B cell (primary cell): Measurements from ENCODE around the gene FAM184A. TPM values are rescaled to one million over a fixed set of nuclear protein-coding genes. Genes with fewer than 3 reads are reported as not detected.

ENCODE experiments used
- ATAC-seq: fragments of 200-7000 bp; cut with Tn5 transposase; one replicate; pipeline ENCODE4 v1.10.0; 2021; ENCODE audit warnings: low read depth, mild to moderate bottlenecking, moderate number of reproducible peaks, moderate library complexity
- CTCF ChIA-PET: fragments of 350-600 bp; sonication (Branson Sonifier 250); formaldehyde crosslinking; loops from one replicate; lab custom pipeline; 2021; ENCODE audit warnings: antibody characterized with exemption, inconsistent platforms; lab: Charles Lee
- POLR2A ChIA-PET: fragments of 350-600 bp; sonication (Branson Sonifier 250); formaldehyde crosslinking; loops from one replicate; lab custom pipeline; 2021; ENCODE audit warnings: antibody characterized with exemption; lab: Charles Lee
- DNase-seq: peaks from one replicate; pipeline ENCODE4 v3.0.0; 2013
- H2AFZ ChIP-seq: 2 replicates; pipeline ENCODE4 v1.6.1; 2012; ENCODE audit warnings: mild to moderate bottlenecking, low read depth, low read length; ENCODE audit not compliant: insufficient read depth, poor library complexity, severe bottlenecking
- H3K27ac ChIP-seq, 2 donors: 1 replicate in 1 of 2; 2 replicates in 1 of 2; pipeline ENCODE4 v1.5.1; 2012 to 2013; ENCODE audit warnings: low read length in 2 of 2, mild to moderate bottlenecking in 2 of 2, moderate library complexity in 1 of 2
- H3K27me3 ChIP-seq, 4 experiments: fragments of 200-600 bp in 1 of 4; sonication (generic) in 1 of 4; replicated peaks in 1 of 4; 1 replicate in 2 of 4; 2 replicates in 2 of 4; pipeline versions ENCODE4 v1.6.1 to v1.7.0; 2013 to 2016; ENCODE audit warnings: low read length in 3 of 4, mild to moderate bottlenecking in 2 of 4, mixed read lengths in 1 of 4, moderate library complexity in 1 of 4; ENCODE audit not compliant: insufficient read depth in 4 of 4, control insufficient read depth in 3 of 4; ENCODE audit errors: control extremely low read depth in 1 of 4
- H3K36me3 ChIP-seq, 2 experiments: replicated peaks in 1 of 2; 1 replicate in 1 of 2; 2 replicates in 1 of 2; pipeline versions ENCODE4 v1.6.1 to v1.7.1; 2013; ENCODE audit warnings: low read length in 1 of 2; ENCODE audit not compliant: insufficient read depth in 2 of 2, control insufficient read depth in 1 of 2; ENCODE audit errors: control extremely low read depth in 1 of 2, extremely low read depth in 1 of 2
- H3K4me1 ChIP-seq, 2 donors: fragments of 200-600 bp in 1 of 2; sonication (generic) in 1 of 2; 1 replicate in 1 of 2; 2 replicates in 1 of 2; pipeline versions ENCODE4 v1.5.1 to v1.6.1; 2013 to 2017; ENCODE audit warnings: low read length in 2 of 2; ENCODE audit not compliant: control insufficient read depth in 2 of 2, insufficient read depth in 2 of 2
- H3K4me2 ChIP-seq: replicated peaks from 2 replicates; pipeline ENCODE3; 2012; ENCODE audit warnings: mild to moderate bottlenecking, low read depth, low read length; ENCODE audit not compliant: poor library complexity, severe bottlenecking
- H3K4me3 ChIP-seq, 5 experiments: fragments of 200-600 bp in 1 of 5; sonication (generic) in 1 of 5; 1 replicate in 3 of 5; 2 replicates in 2 of 5; pipeline versions ENCODE4 v1.5.1 to v1.7.0; 2011 to 2016; ENCODE audit warnings: low read length in 4 of 5, mild to moderate bottlenecking in 4 of 5, low read depth in 2 of 5, control low read depth in 1 of 5, moderate library complexity in 1 of 5; ENCODE audit not compliant: insufficient read depth in 1 of 5; ENCODE audit errors: control extremely low read depth in 1 of 5, extremely low read depth in 1 of 5
- H3K79me2 ChIP-seq: fragments of 200-600 bp; sonication (generic); one replicate; pipeline ENCODE4 v1.6.0; 2016; ENCODE audit warnings: low read length; ENCODE audit not compliant: control insufficient read depth, insufficient read depth
- H3K9ac ChIP-seq: fragments of 200-600 bp; sonication (generic); 2 replicates; pipeline ENCODE4 v1.6.1; 2017; ENCODE audit warnings: mild to moderate bottlenecking, low read length, moderate library complexity
- H3K9me3 ChIP-seq, 3 donors: one replicate each; pipeline versions ENCODE4 v1.6.1 to v1.7.1; 2013; ENCODE audit warnings: low read length in 2 of 3; ENCODE audit not compliant: control insufficient read depth in 2 of 3, insufficient read depth in 1 of 3; ENCODE audit errors: control extremely low read depth in 1 of 3
- H4K20me1 ChIP-seq: 2 replicates; pipeline ENCODE4 v1.6.0; 2012; ENCODE audit warnings: mild to moderate bottlenecking, low read length; ENCODE audit not compliant: insufficient read depth, control insufficient read depth, poor library complexity, severe bottlenecking
- H3K27ac Mint-ChIP-seq: one replicate; pipeline ENCODE4 v1.8.0; 2021; ENCODE audit warnings: mixed read lengths
- H3K27me3 Mint-ChIP-seq: one replicate; pipeline ENCODE4 v1.8.0; 2021; ENCODE audit warnings: mixed read lengths
- H3K4me1 Mint-ChIP-seq: one replicate; pipeline ENCODE4 v1.8.0; 2021; ENCODE audit warnings: mixed read lengths
- H3K4me3 Mint-ChIP-seq: one replicate; pipeline ENCODE4 v1.8.0; 2021; ENCODE audit warnings: mixed read lengths
- H3K9me3 Mint-ChIP-seq: one replicate; pipeline ENCODE4 v1.8.0; 2022; ENCODE audit warnings: mixed read lengths; ENCODE audit not compliant: insufficient read depth
- EZH2 ChIP-seq: IDR thresholded peaks from 2 replicates; pipeline ENCODE4 v1.6.1; 2012; ENCODE audit warnings: borderline replicate concordance, low read depth, mild to moderate bottlenecking, moderate library complexity, low read length; ENCODE audit not compliant: insufficient read depth, poor library complexity, severe bottlenecking
- WGBS: methylation state at CpG from one replicate; pipeline ENCODE4 v1.1.5; 2013; ENCODE audit warnings: missing lambda C conversion rate; ENCODE audit not compliant: insufficient coverage; 5-methylcytosine and 5-hydroxymethylcytosine counted together
- intact Hi-C: fragments of 100-400 bp; cut with micrococcal nuclease; formaldehyde crosslinking; loops from one replicate; pipeline ENCODE4 v1.10.0; 2022
- polyA plus RNA-seq: library from polyadenylated mRNA; depleted of rRNA; stranded (reverse); fragments of >200 nt; gene quantifications from 2 replicates; pipeline ENCODE4 v1.2.3, GENCODE V29; 2012
- total RNA-seq, 2 donors: library from RNA; stranded (reverse); fragments of 120-200 nt in 1 of 2; gene quantifications; 1 replicate in 1 of 2; 2 replicates in 1 of 2; pipeline versions ENCODE4 v1.2.3 to v1.2.4, GENCODE V29; 2013 to 2022
- TF ChIP-seq, protein P1 (sequence below): fragments of 200-600 bp; IDR thresholded peaks from one replicate; pipeline ENCODE4 v1.8.0; 2022; ENCODE audit warnings: antibody characterized with exemption, mild to moderate bottlenecking

The FAM184A gene
- total and polyA plus RNA-seq, 2 donors (not counting 1 experiment from before 2014, with no cell fraction given), result 0.07 to 0.54 TPM

- H3K27me3 ChIP-seq, result no peaks in the 10 kb centered on the region
- no peaks in the 10 kb centered on the region for H3K36me3 ChIP-seq
- Mint-ChIP-seq H3K27me3 (no peaks in the 10 kb centered on the region), H3K4me1 (no peaks in the 10 kb centered on the region), H3K27ac (no peak overlapping the region), H3K4me3 (no peak overlapping the region), H3K9me3 (no peaks in the 10 kb centered on the region)
- ATAC-seq, result no peak
- POLR2A ChIA-PET, result no interaction called here
- CTCF ChIA-PET, result no interaction called here
- no peak overlapping the region for H3K27ac ChIP-seq
- TF ChIP-seq, protein P1, sequence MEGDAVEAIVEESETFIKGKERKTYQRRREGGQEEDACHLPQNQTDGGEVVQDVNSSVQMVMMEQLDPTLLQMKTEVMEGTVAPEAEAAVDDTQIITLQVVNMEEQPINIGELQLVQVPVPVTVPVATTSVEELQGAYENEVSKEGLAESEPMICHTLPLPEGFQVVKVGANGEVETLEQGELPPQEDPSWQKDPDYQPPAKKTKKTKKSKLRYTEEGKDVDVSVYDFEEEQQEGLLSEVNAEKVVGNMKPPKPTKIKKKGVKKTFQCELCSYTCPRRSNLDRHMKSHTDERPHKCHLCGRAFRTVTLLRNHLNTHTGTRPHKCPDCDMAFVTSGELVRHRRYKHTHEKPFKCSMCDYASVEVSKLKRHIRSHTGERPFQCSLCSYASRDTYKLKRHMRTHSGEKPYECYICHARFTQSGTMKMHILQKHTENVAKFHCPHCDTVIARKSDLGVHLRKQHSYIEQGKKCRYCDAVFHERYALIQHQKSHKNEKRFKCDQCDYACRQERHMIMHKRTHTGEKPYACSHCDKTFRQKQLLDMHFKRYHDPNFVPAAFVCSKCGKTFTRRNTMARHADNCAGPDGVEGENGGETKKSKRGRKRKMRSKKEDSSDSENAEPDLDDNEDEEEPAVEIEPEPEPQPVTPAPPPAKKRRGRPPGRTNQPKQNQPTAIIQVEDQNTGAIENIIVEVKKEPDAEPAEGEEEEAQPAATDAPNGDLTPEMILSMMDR, result no peak
- TF ChIP-seq EZH2, result no peak
- no peak overlapping the region for H2AFZ ChIP-seq
- no peak for DNase-seq
- no peak overlapping the region for H3K4me3 ChIP-seq
- intact Hi-C loops, result no loop called here
- H3K4me2 ChIP-seq, result no peak overlapping the region
- no peaks in the 10 kb centered on the region for H4K20me1 ChIP-seq
- H3K9me3 ChIP-seq, result no peaks in the 10 kb centered on the region
- H3K4me1 ChIP-seq, result no peaks in the 10 kb centered on the region
- no peaks in the 10 kb centered on the region for H3K79me2 ChIP-seq
- H3K9ac ChIP-seq, result no peak overlapping the region
Observed at GRCh38 chr6:119067091-119067490, 11.4 kb downstream of the FAM184A start.

- Histone ChIP-seq H3K9ac (no peak overlapping the region), H4K20me1 (no peaks in the 10 kb centered on the region), H3K9me3 (no peaks in the 10 kb centered on the region), H3K4me1 (no peaks in the 10 kb centered on the region), H2AFZ (no peak overlapping the region), H3K4me3 (no peak overlapping the region), H3K4me2 (no peak overlapping the region), H3K27me3 (no peaks in the 10 kb centered on the region), H3K36me3 (no peaks in the 10 kb centered on the region), H3K27ac (no peak overlapping the region), H3K79me2 (no peaks in the 10 kb centered on the region)
- ChIA-PET CTCF (no interaction called here), POLR2A (no interaction called here)
- no peak for ATAC-seq
- H3K27me3 Mint-ChIP-seq, result no peaks in the 10 kb centered on the region
- intact Hi-C loops, result no loop called here
- no peak overlapping the region for H3K4me3 Mint-ChIP-seq
- no peak for TF ChIP-seq EZH2
- TF ChIP-seq, protein P1, result no peak
- no peak overlapping the region for H3K27ac Mint-ChIP-seq
- WGBS, result no CpG with 5 or more reads among the region's 1 CpG
- no peaks in the 10 kb centered on the region for H3K9me3 Mint-ChIP-seq
- DNase-seq, result no peak
- H3K4me1 Mint-ChIP-seq, result no peaks in the 10 kb centered on the region
Observed at GRCh38 chr6:119066517-119066916, 11.9 kb downstream of the FAM184A start.
